Activated B cell treated with CpG ODN at 0.5 μM for 24 hours (primary cell): Measurements from ENCODE around the gene WNT2. TPM values are rescaled to one million over a fixed set of nuclear protein-coding genes. Genes with fewer than 3 reads are reported as not detected.

Experiments used
- ATAC-seq: fragments of 200-7000 bp; cut with Tn5 transposase; one replicate; pipeline ENCODE4 v1.10.0; 2021; ENCODE audit warnings: low read depth, mild to moderate bottlenecking, moderate library complexity
- CTCF ChIA-PET: fragments of 350-600 bp; sonication (Branson Sonifier 250); formaldehyde crosslinking; loops from one replicate; lab custom pipeline; 2021; ENCODE audit warnings: antibody characterized with exemption; lab: Charles Lee
- POLR2A ChIA-PET: fragments of 350-600 bp; sonication (Branson Sonifier 250); formaldehyde crosslinking; loops from one replicate; lab custom pipeline; 2021; ENCODE audit warnings: antibody characterized with exemption; lab: Charles Lee
- DNase-seq: peaks from one replicate; pipeline ENCODE4 v3.0.0; 2022
- H3K27ac Mint-ChIP-seq: one replicate; pipeline ENCODE4 v1.8.0; 2020; ENCODE audit warnings: mixed read lengths
- H3K27me3 Mint-ChIP-seq: one replicate; pipeline ENCODE4 v1.8.0; 2021; ENCODE audit warnings: mixed read lengths
- H3K36me3 Mint-ChIP-seq: one replicate; pipeline ENCODE4 v1.8.0; 2021; ENCODE audit warnings: low read depth, mixed read lengths
- H3K4me1 Mint-ChIP-seq: one replicate; pipeline ENCODE4 v1.8.0; 2021; ENCODE audit warnings: mixed read lengths
- H3K4me3 Mint-ChIP-seq: one replicate; pipeline ENCODE4 v1.8.0; 2020; ENCODE audit warnings: mild to moderate bottlenecking, mixed read lengths
- H3K9me3 Mint-ChIP-seq: one replicate; pipeline ENCODE4 v1.8.0; 2020; ENCODE audit warnings: mixed read lengths
- intact Hi-C: fragments of 100-400 bp; cut with micrococcal nuclease; formaldehyde crosslinking; loops from one replicate; pipeline ENCODE4 v1.15.1; 2024
- total RNA-seq: library from RNA; stranded (reverse); gene quantifications from 2 replicates; pipeline ENCODE4 v1.2.3, GENCODE V29; 2022
- TF ChIP-seq, protein P1 (sequence below): fragments of 200-600 bp; IDR thresholded peaks from one replicate; pipeline ENCODE4 v1.8.0; 2022; ENCODE audit warnings: antibody characterized with exemption, mild to moderate bottlenecking

WNT2 gene
- total RNA-seq, 1 donor from 2014 or later, result not detected

DNA sequence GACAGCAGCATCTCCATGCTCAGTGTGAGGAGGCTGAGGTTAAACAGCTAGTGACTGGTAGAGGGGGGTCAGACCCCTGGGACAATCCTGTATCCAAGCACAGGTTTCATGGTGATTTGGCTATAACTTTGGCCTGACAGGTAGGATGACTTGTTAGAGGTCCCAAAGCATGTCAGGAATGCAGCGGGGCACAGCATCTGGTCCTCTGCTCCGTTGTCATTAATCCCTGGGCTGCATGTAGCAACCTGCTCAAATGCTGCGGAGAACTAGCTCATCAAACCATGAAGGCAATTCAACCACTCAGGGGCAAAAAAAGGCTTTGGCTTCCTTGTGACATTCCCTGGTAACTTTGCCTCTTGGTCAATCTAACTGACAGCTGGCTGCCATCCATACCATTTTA lies 26.8 kb downstream of the WNT2 start:
- ATAC-seq, result no peak
- TF ChIP-seq, protein P1, sequence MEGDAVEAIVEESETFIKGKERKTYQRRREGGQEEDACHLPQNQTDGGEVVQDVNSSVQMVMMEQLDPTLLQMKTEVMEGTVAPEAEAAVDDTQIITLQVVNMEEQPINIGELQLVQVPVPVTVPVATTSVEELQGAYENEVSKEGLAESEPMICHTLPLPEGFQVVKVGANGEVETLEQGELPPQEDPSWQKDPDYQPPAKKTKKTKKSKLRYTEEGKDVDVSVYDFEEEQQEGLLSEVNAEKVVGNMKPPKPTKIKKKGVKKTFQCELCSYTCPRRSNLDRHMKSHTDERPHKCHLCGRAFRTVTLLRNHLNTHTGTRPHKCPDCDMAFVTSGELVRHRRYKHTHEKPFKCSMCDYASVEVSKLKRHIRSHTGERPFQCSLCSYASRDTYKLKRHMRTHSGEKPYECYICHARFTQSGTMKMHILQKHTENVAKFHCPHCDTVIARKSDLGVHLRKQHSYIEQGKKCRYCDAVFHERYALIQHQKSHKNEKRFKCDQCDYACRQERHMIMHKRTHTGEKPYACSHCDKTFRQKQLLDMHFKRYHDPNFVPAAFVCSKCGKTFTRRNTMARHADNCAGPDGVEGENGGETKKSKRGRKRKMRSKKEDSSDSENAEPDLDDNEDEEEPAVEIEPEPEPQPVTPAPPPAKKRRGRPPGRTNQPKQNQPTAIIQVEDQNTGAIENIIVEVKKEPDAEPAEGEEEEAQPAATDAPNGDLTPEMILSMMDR, result no peak

DNA sequence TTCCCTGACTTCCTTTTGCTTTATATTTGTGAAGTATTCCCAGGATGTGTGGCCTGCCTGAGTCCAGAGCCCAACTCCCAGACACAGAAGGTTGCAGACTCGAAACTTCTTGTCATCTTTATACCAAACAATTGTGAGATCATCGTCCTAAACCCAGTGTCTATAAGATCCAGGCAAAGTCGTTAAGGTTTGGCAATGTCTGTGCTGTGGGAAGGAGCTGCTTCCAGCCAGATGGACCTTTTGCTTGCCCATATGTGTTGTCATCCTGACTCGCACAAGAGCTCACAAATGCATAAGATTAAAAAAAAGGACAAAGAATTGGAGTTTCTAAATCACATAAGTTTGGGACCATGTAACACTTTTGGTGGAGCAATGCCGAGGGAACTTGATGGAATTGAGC lies 37.0 kb downstream of the WNT2 start:
- no peak for ATAC-seq
- Mint-ChIP-seq H3K27me3 (no peaks in the 10 kb centered on the region), H3K36me3 (no peaks in the 10 kb centered on the region), H3K9me3 (no peaks in the 10 kb centered on the region), H3K4me3 (no peak overlapping the region), H3K27ac (no peak overlapping the region), H3K4me1 (no peaks in the 10 kb centered on the region)
- CTCF ChIA-PET, result no interaction called here
- TF ChIP-seq, protein P1, result no peak
- intact Hi-C loops, result no loop called here
- DNase-seq, result no peak
- POLR2A ChIA-PET, result no interaction called here

More for the DNA sequence above, 26.8 kb downstream of the WNT2 start:
- POLR2A ChIA-PET, result no interaction called here
- Mint-ChIP-seq H3K4me3 (no peak overlapping the region), H3K4me1 (no peaks in the 10 kb centered on the region), H3K27ac (no peak overlapping the region), H3K36me3 (no peaks in the 10 kb centered on the region), H3K27me3 (no peaks in the 10 kb centered on the region), H3K9me3 (no peaks in the 10 kb centered on the region)
- CTCF ChIA-PET, result no interaction called here
- intact Hi-C loops, result no loop called here
- no peak for DNase-seq

DNA sequence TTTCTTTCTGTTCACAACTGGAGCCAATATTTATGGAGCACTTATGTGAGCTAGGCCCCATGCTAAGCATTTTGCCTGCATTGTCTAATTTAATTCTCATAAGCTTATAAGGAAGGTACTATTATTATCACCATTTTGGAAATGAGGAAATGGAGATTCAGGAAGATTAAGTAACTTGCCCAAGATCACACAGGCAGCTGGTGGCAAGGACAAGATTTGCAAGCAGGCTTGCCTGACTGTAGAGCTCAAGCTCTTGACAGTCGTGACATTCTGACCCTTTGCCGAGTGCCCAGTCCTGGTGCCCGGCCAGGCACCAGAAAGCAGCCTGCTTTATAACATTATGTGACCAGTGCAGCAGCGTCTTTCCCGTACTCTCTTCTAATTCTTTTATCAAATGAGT lies 38.2 kb downstream of the WNT2 start:
- Mint-ChIP-seq H3K27ac (no peak overlapping the region), H3K27me3 (peaks cover 2% of the 10 kb centered on the region), H3K36me3 (no peaks in the 10 kb centered on the region), H3K4me3 (no peak overlapping the region), H3K9me3 (no peaks in the 10 kb centered on the region), H3K4me1 (no peaks in the 10 kb centered on the region)
- no peak for DNase-seq
- TF ChIP-seq, protein P1, result no peak
- ATAC-seq, result no peak
- intact Hi-C loops, result no loop called here
- ChIA-PET POLR2A (no interaction called here), CTCF (no interaction called here)

DNA sequence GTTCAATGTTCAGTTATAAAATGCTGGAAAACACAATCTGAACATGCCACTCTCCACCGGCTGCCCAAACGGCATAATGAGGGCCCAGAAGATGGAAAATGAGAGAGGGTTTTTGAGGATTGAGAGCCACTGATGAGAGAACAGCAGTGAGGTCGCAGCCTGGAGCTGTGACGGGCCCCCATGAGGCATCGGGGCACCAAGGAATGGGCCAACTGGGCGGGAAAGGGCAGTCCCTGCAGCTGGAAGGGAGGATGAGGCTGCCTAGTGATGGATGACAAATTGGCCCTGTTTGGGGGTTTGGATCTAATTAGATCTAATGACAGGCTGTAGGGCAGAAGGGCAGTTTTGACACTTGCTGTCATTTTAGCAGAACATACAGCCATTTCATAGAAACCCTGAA lies 39.1 kb downstream of the WNT2 start:
- H3K27ac Mint-ChIP-seq, result no peak overlapping the region
- intact Hi-C loops, result no loop called here
- ChIA-PET POLR2A (no interaction called here), CTCF (no interaction called here)
- H3K9me3 Mint-ChIP-seq, result no peaks in the 10 kb centered on the region
- H3K27me3 Mint-ChIP-seq, result peaks cover 2% of the 10 kb centered on the region
- ATAC-seq, result no peak
- H3K4me3 Mint-ChIP-seq, result no peak overlapping the region
- TF ChIP-seq, protein P1, result no peak
- H3K4me1 Mint-ChIP-seq, result no peaks in the 10 kb centered on the region
- H3K36me3 Mint-ChIP-seq, result no peaks in the 10 kb centered on the region
- no peak for DNase-seq

DNA sequence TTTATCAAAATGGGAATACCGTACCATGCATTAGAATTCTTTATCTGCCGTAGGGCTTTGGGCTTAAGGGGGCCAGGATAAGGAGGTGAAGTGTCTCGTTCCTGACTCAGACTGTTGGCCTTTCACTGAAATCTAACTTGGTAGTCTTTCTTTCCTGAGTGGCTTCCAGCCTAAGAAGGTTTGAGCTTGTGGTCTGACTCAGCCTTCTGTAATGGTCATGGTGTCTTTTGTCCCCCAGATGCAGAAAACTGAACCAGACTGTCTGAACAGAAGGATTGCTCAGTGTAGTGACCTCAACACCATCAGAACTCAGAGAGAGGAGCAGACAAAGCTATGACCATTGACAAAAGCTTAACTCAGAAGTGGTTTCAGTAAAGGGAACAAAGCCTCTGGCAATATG lies 39.5 kb downstream of the WNT2 start:
- peaks cover 2% of the 10 kb centered on the region for H3K27me3 Mint-ChIP-seq

More for the DNA sequence above, 39.5 kb downstream of the WNT2 start:
- no peak for DNase-seq
- Mint-ChIP-seq H3K9me3 (no peaks in the 10 kb centered on the region), H3K4me1 (no peaks in the 10 kb centered on the region), H3K36me3 (no peaks in the 10 kb centered on the region), H3K4me3 (no peak overlapping the region), H3K27ac (no peak overlapping the region)
- intact Hi-C loops, result no loop called here
- TF ChIP-seq, protein P1, result no peak
- POLR2A ChIA-PET, result no interaction called here
- CTCF ChIA-PET, result no interaction called here
- ATAC-seq, result no peak
